TTC549 (cell line): ENCODE data around the gene ABCG4.
"Not testable (repeated sequence)": the region's sequence is repeated elsewhere in the genome, so short reads cannot be mapped to it uniquely, and the experiment has no call there.

Experiments used
- FAIRE-seq: peaks from 2 replicates; lab custom pipeline; 2012; peaks lifted over from hg19 to GRCh38; lab: Jason Lieb, UNC

The ABCG4 gene

GRCh38 chr11:119154178-119154577 is 5.3 kb downstream of the ABCG4 start:
- FAIRE-seq: no peak

- FAIRE-seq: no peak
Observed at GRCh38 chr11:119155733-119156492, 7.1 kb downstream of the ABCG4 start.

- no peak for FAIRE-seq
Observed at GRCh38 chr11:119156496-119156895, 7.6 kb downstream of the ABCG4 start.

DNA sequence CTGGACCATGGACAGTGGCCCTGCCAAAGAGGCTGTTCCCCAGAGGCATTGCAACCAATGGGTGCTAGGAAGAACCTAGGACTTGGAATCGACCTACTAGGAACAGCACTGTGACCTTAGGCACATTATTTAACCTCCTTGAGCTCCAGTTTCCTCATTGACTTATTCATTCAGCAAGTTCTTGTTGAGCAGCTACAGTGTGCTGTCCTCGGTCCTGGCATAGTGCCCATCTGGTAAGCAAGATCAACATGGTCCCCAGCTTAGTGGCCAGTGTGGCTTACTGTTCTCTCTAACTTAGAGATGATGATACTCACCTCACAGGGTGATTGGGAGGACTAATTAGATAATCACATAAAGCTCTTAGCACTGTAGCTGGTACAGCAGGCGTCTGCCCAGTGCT is 8.2 kb downstream of the ABCG4 start:
- FAIRE-seq: no peak

DNA sequence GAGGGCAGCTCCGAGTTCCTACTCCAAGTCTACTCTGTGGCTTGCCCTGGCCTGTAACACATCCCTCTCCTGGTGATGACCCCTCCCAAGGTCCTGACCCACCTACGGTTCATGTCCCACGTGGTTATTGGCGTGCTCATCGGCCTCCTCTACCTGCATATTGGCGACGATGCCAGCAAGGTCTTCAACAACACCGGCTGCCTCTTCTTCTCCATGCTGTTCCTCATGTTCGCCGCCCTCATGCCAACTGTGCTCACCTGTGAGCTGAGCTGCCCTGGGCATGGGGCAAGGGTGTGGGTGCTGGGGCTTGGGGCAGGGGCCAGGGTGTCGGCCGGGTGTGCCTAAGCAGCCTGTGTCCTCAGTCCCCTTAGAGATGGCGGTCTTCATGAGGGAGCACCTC is 9.6 kb downstream of the ABCG4 start:
- no peak for FAIRE-seq

GRCh38 chr11:119160151-119160550 is 11.3 kb downstream of the ABCG4 start:
- FAIRE-seq: no peak

- no peak for FAIRE-seq
Observed at GRCh38 chr11:119161871-119162270, 13.0 kb downstream of the ABCG4 start.

DNA sequence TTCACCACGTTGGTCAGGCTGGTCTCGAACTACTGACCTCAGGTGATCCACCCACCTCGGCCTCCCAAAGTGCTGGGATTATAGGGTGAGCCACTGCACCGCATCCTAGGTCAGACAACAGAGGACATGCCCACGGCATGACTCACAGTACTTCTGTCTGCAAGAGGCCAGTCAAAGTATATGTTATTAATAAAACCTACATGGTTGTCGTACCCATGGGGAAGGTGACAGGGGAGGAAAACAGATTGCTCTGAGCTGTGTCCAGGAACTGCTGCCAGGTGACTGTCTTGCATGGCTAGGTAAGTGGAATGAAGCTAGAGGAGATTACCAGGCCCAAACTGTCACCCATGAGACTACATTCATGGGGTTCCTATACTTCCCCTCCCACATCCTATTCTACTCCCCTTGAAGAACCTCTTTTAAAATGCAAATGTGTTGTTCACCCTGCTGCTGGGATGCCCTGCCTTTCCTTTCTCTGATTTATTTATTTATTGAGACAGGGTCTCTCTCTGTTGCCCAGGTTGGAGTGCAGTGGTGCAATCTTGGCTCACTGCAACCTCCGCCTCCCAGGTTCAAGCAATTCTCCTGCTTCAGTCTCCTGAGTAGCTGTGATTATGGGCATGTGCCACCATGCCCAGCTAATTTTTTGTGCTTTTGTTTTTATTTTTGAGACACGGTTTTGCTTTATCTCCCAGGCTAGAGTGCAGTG is 17.7 kb downstream of the ABCG4 start:
- no peak for FAIRE-seq

DNA sequence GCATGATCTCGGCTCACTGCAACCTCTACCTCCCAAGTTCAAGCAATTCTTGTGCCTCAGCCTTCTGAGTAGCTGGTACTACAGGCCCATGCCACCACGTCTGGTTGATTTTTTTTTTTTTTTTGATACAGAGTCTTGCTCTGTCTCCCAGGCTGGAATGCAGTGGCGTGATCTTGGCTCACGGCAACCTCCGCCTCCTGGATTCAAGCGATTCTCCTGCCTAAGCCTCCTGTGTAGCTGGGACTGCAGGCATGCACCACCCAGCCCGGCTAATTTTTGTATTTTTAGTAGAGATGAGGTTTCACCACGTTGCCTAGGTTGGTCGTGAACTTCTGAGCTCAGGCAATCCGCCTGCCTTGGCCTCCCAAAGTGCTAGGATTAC is 18.2 kb downstream of the ABCG4 start:
- FAIRE-seq: not testable (repeated sequence)

- no peak for FAIRE-seq
Observed at GRCh38 chr11:119167933-119168332, 19.1 kb downstream of the ABCG4 start.

DNA sequence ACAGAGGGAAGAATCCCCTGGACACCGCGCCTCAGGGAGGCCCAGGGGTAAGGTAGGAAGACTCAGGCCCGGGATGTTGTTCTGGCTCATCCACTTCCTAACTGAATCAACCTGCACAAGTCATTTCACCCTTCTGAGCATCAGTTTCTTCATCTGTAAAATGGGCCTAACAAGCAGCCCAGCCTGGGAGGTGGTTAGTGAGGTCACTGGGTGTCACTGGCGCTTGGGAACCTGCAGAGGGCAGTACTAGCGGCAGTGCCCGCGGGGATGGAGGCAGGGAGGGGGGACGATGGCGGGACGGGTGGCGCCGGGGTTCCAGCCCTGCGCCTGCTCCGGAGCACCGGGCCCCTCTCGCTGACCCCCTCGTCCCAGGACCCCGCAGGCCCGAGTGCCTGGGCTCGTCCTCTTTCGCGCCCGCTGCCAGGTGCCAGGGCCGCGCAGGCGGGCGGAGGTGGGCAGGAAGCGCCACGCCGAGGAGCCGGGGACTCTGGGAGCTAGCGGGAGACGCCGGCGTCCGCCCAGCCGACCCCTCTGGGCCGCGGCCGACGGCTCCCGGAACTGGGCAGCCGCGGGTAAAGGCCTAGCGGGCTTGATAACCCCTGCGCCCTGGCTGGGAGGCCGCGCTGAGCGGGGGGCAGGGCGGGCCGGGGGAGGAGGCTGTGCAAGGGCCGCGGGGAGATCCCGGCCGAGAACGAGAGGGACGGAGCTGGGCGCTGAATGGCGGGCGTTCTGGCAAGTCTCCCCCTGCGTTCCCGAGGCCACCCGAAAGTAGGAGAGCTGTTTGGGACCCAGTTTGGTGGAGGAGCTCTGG is 19.8 kb downstream of the ABCG4 start, which contains the start of gene NLRX1:
Gene NLRX1 (plus strand): TSS at position 255 of the 811 bp plus-strand sequence. CDS start 2,679 bp downstream, outside the sequence.
- no peak for FAIRE-seq

DNA sequence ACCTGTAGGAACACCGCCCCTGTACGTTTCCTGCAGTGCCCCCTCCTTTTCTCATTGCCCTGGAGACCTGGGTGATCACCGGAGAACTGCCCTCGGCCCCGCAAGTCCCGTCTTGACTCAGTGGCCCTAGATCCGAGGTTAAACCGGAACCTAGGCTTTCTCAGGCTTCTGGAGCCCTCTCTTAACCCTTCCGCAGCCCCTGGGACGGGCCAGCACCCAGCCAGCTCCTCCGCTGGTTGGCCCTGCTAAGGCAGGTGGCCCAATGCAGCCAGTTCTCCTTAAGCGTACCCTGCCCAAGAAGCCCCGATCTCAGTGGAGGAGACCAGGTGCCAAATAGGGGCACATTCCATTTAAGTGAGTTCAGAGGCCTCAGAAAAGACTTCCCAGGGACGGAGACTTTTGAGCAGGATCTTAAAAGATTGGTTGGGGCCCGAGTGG is 20.4 kb downstream of the ABCG4 start:
- FAIRE-seq: no peak

- no peak for FAIRE-seq
Observed at GRCh38 chr11:119172513-119172912, 23.7 kb downstream of the ABCG4 start.

DNA sequence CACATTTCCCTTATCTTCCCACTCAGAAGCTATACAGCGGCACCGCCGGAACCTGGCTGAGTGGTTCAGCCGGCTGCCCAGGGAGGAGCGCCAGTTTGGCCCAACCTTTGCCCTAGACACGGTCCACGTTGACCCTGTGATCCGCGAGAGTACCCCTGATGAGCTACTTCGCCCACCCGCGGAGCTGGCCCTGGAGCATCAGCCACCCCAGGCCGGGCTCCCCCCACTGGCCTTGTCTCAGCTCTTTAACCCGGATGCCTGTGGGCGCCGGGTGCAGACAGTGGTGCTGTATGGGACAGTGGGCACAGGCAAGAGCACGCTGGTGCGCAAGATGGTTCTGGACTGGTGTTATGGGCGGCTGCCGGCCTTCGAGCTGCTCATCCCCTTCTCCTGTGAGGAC is 24.6 kb downstream of the ABCG4 start:
- no peak for FAIRE-seq

- no peak for FAIRE-seq
Observed at GRCh38 chr11:119175493-119176077, 26.7 kb downstream of the ABCG4 start.

GRCh38 chr11:119178166-119178680 is 29.4 kb downstream of the ABCG4 start:
- FAIRE-seq: no peak

DNA sequence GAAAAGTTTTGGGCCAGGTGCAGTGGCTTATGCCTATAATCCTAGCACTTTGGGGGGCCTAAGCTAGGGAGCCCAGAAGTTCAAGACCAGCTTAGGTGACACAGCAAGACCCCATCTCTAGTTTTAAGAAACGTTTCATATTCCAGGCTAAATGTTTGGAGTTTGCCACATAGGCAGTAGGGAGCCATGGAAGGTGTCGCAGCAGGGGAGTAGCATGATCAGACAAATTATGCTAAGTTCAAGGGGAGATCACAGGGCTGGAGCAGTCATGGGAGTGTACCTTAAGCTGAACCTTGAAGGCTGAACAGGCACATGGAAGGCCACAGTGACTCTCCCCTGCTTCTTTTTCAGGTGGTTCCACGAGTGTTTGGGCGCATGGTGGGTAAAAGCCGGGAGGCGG is 30.5 kb downstream of the ABCG4 start:
- no peak for FAIRE-seq

- FAIRE-seq: no peak
Observed at GRCh38 chr11:119179983-119180382, 31.1 kb downstream of the ABCG4 start.

GRCh38 chr11:119180729-119181676 is 32.2 kb downstream of the ABCG4 start:
- no peak for FAIRE-seq

GRCh38 chr11:119181677-119182412 is 33.0 kb downstream of the ABCG4 start:
- no peak for FAIRE-seq
